ENCODE data around the gene ANKRD13A. TPM values are rescaled to one million over a fixed set of nuclear protein-coding genes. Genes with fewer than 3 reads are reported as not detected.
"Not testable (repeated sequence)": the region's sequence is repeated elsewhere in the genome, so short reads cannot be mapped to it uniquely, and the experiment has no call there.

Gene ANKRD13A
- total RNA-seq, 1 donor from 2014 or later, result 15.5 TPM

- intact Hi-C loops (cut with DNase I), result no loop called here
- no peak for DNase-seq (ENCODE audit: low spot score)
Observed at GRCh38 chr12:110002676-110003515, 3.7 kb downstream of the ANKRD13A start.

- no peak for DNase-seq (ENCODE audit: low spot score)
- intact Hi-C loops (cut with DNase I), result no loop called here
Observed at GRCh38 chr12:110004598-110004997, 5.4 kb downstream of the ANKRD13A start.

GRCh38 chr12:110005319-110005973 lies 6.2 kb downstream of the ANKRD13A start:
- no peak for DNase-seq (ENCODE audit: low spot score)
- intact Hi-C loops (cut with DNase I), result no loop called here

GRCh38 chr12:110006115-110006514 lies 6.9 kb downstream of the ANKRD13A start:
- DNase-seq (ENCODE audit: low spot score), result no peak
- intact Hi-C loops (cut with DNase I), result no loop called here

- DNase-seq (ENCODE audit: low spot score), result no peak
- intact Hi-C loops (cut with DNase I), result no loop called here
Observed at GRCh38 chr12:110007881-110008280, 8.7 kb downstream of the ANKRD13A start.

GRCh38 chr12:110008681-110009398 lies 9.6 kb downstream of the ANKRD13A start:
- DNase-seq (ENCODE audit: low spot score); intact Hi-C loops (cut with DNase I): not testable (repeated sequence)

GRCh38 chr12:110010853-110011723 lies 11.9 kb downstream of the ANKRD13A start:
- no peak for DNase-seq (ENCODE audit: low spot score)

GRCh38 chr12:110012137-110012536 lies 12.9 kb downstream of the ANKRD13A start:
- intact Hi-C loops (cut with DNase I), result no loop called here
- DNase-seq (ENCODE audit: low spot score), result no peak

More at GRCh38 chr12:110010853-110011723, 11.9 kb downstream of the ANKRD13A start:
- intact Hi-C loops (cut with DNase I), result no loop called here

GRCh38 chr12:110012659-110013058 lies 13.4 kb downstream of the ANKRD13A start:
- intact Hi-C loops (cut with DNase I), result no loop called here
- no peak for DNase-seq (ENCODE audit: low spot score)

- intact Hi-C loops (cut with DNase I), result no loop called here
Observed at GRCh38 chr12:110015132-110015531, 15.9 kb downstream of the ANKRD13A start.

GRCh38 chr12:110020956-110021355 lies 21.7 kb downstream of the ANKRD13A start:
- DNase-seq (ENCODE audit: low spot score), result no peak
- intact Hi-C loops (cut with DNase I), result no loop called here

More at GRCh38 chr12:110015132-110015531, 15.9 kb downstream of the ANKRD13A start:
- no peak for DNase-seq (ENCODE audit: low spot score)

GRCh38 chr12:110023059-110023980 lies 24.1 kb downstream of the ANKRD13A start:
- DNase-seq (ENCODE audit: low spot score), result no peak
- intact Hi-C loops (cut with DNase I), result no loop called here

GRCh38 chr12:110024051-110024450 lies 24.8 kb downstream of the ANKRD13A start:
- intact Hi-C loops (cut with DNase I), result no loop called here
- DNase-seq (ENCODE audit: low spot score), result no peak

GRCh38 chr12:110028323-110028722 lies 29.1 kb downstream of the ANKRD13A start:
- intact Hi-C loops (cut with DNase I), result no loop called here
- DNase-seq (ENCODE audit: low spot score), result no peak

- DNase-seq (ENCODE audit: low spot score), result no peak
- intact Hi-C loops (cut with DNase I), result no loop called here
Observed at GRCh38 chr12:110029290-110029815, 30.1 kb downstream of the ANKRD13A start.

- no peak for DNase-seq (ENCODE audit: low spot score)
- intact Hi-C loops (cut with DNase I), result no loop called here
Observed at GRCh38 chr12:110033888-110034287, 34.7 kb downstream of the ANKRD13A start.

- intact Hi-C loops (cut with DNase I), result no loop called here
- peak; percentile 4 for DNase-seq (ENCODE audit: low spot score)
Observed at GRCh38 chr12:110035534-110036104, 36.4 kb downstream of the ANKRD13A start.

GRCh38 chr12:110037315-110037714 lies 38.1 kb downstream of the ANKRD13A start:
- peak; percentile 72 for DNase-seq (ENCODE audit: low spot score)
- intact Hi-C loops (cut with DNase I), result no loop called here
